GM11168 (cell line): ENCODE data around the gene DGKB.

ENCODE experiments used
- in situ Hi-C: fragments of 300-500 bp; cut with MboI; formaldehyde crosslinking; loops from one replicate; pipeline ENCODE4 v1.12.0; 2022; ENCODE audit warnings: low sequenced_read_pairs; ENCODE audit not compliant: unreplicated experiment

DGKB gene

DNA sequence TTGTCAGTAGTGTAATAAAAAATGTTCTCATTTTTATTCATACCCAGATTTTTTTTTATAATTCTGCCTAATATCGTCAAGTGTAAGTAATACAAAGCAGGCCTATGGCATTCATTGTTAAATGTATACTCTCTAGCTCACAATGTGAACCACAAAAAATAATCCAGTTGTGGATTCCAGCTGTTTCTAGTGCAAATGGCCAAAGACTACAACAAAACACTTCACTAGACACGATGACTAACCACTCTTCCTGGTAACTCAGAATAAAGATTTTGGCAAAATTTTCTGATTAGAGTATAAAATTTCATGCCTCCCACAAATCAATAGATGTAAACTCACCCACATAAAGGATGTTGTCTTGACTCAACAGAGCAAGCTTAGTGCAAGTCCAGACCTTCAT is 396.6 kb downstream of the DGKB start:
- in situ Hi-C loops: no loop called here

GRCh38 chr7:14504134-14504533 is 398.4 kb downstream of the DGKB start:
- in situ Hi-C loops: no loop called here

DNA sequence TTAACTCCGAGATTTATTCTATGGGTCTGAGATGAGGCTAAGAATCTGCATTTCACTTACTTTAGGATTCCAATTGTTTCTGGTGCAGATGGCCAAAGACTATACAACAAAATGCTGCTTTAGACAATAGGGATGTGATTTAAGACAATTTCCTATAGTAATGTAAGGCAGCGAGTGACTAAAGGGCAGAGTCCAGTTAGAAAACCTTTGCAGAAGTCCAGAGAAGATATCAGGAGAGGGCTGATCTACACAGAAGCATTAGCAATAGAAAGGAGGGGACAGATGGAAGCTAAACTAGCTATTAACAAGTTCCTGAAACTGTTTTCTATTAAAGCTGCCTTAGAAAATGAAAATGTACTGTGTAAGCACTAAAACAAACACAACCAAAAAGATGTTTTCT is 398.9 kb downstream of the DGKB start:
- in situ Hi-C loops: no loop called here

- in situ Hi-C loops: no loop called here
Measured at GRCh38 chr7:14501436-14501835, 401.1 kb downstream of the DGKB start.

GRCh38 chr7:14497390-14497789 is 405.2 kb downstream of the DGKB start:
- in situ Hi-C loops: no loop called here

DNA sequence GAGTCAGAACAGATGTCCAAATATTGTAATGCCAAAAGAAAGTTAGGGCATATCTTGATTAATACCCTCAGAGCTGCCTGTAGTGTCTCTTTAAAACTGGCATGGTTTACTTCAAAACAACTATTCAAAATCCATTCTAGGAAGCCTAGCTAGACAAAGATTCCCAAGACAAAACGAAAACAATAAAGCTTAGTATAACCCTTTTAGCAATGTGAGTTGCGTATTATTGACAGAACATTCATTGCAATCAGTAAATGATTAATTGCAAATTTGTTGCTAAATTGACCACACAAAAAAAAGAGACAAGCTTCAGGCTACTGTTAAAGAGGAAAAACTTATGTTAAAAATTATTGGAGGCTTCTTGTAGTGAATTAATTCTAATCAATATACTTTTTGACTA is 406.9 kb downstream of the DGKB start:
- in situ Hi-C loops: no loop called here

GRCh38 chr7:14487701-14488395 is 414.7 kb downstream of the DGKB start:
- in situ Hi-C loops: no loop called here

DNA sequence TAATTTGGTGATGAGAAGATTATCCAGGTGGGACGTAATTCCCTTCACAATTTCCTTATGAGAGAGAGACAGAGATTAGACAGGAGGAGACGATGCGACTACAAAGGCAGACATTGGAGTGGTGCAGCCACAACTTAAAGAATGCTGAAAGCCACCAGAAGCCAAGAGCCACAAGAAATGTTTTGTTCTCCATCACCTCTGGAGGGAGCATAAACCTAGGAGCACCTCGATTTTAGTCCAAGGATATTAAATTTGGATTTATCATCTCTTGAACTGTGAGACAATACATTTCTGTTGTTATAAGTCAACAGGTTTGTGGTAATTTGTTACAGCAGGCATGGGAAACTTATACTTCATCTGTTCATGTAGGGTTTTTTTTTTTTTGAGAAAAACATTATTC is 418.9 kb downstream of the DGKB start:
- in situ Hi-C loops: no loop called here

GRCh38 chr7:14480281-14480680 is 422.3 kb downstream of the DGKB start:
- in situ Hi-C loops: no loop called here

- in situ Hi-C loops: no loop called here
Measured at GRCh38 chr7:14478834-14479510, 423.6 kb downstream of the DGKB start.

DNA sequence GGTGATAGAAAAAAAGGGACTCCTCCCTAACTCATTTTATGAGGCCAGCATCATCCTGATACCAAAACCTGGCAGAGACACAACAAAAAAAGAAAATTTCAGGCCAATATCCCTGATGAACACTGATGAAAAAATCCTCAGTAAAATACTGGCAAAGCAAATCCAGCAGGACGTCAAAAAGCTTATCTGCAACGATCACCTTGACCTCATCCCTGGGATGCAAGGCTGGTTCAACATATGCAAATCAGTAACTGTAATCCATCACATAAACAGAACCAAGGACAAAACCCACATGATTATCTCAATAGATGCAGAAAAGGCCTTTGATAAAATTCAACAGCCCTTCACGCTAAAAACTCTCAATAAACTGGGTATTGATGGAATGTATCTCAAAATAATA is 440.8 kb downstream of the DGKB start:
- in situ Hi-C loops: loop anchor here (25.0 kb wide), 1 partner anchor 1149 kb away; no protein-coding TSS in a partner anchor

DNA sequence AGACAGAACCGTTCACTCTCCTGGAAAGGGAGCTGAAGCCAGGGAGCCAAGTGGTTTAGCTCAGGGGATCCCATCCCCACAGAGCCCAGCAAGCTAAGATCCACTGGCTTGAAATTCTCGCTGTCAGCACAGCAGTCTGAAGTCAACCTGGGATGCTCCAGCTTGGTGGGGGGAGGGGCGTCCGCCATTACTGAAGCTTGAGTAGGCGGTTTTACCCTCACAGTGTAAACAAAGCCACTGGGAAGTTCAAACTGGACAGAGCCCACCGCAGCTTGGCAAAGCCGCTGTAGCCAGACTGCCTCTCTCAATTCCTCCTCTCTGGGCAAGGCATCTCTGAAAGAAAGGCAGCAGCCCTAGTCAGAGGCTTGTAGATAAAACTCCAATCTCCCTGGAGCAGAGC is 443.7 kb downstream of the DGKB start:
- in situ Hi-C loops: loop anchor here (25.0 kb wide), 1 partner anchor 1147 kb away; no protein-coding TSS in a partner anchor

DNA sequence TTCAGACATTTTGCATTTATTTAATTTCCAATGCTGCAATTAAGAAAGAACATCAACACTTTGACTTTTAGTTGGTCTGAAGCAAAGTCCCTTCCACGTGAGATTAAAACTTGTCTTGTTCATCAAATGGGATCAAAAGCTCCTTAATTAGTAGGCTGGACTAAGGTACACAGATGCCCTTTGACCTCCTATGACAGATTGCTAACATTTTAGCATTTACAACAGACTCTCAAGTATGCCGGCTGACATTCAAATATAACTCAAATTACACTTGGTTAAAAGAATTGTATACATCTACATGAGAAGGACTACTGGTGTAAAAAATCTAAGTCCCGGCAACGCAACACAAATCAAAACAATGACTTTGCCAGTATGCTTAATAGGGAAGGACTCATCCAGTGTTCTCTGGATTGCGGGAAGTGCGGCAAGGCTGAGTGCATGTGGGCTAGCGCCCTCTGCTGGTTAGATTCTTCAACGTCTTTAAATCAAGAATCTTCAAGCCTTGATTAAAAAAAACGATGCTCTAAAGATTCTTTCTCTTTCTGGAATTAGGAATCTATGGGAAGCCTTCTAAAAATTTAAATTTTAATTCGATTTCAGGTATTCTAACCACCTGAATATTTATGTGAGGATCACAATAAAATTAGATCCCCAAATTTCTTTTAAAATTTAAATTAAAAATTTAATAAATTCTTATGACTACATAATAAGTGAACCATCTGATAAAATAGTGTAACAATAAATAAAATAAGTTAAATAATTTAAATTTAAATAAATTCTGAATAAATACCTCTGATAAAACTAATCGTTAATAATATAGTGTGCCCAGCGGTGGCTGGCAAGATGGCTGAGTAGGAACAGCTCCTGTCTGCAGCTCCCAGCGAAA is 444.7 kb downstream of the DGKB start:
- in situ Hi-C loops: loop anchor here (25.0 kb wide), 1 partner anchor 1146 kb away; no protein-coding TSS in a partner anchor

- in situ Hi-C loops: no loop called here
Measured at GRCh38 chr7:14449291-14449690, 453.3 kb downstream of the DGKB start.

- in situ Hi-C loops: no loop called here
Measured at GRCh38 chr7:14446829-14447228, 455.7 kb downstream of the DGKB start.

- in situ Hi-C loops: no loop called here
Measured at GRCh38 chr7:14446219-14446618, 456.3 kb downstream of the DGKB start.

DNA sequence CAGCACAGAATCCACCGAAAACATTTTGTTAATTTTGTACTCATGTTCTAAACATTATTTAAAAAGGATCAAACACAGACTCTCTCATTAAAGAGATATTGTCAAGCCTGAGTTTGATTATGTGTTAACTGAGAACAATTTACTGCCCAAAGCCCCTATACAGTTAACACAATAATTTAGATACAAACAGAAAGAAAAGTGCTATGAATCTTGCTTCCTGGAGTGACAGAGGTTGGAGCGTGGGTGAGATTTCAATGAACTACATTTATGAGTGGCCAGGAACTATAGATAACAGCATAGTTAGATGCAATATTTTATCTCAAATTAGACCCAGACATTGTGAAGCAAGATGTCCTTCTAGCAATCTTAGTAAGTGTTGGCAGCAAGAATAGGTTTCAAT is 464.2 kb downstream of the DGKB start:
- in situ Hi-C loops: no loop called here

GRCh38 chr7:14436878-14437277 is 465.7 kb downstream of the DGKB start:
- in situ Hi-C loops: no loop called here

DNA sequence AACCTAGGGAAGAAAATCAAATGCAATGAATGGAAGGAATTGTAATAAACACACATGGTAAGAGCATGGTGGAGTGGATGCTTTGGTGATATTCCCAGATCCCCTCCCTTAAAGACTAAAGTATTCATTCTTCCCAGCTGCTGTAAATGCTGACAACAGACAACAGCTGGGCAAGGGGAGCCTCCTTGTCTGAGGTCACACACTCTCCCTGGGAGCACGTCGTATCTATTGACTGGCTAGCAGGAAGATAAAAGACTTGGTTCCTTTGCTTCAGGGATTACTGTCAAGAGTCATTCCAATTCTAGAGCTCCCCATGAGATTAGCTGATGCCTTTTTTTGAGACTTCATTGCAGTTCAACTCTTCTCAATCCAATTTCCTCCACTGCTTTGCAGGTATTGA is 469.6 kb downstream of the DGKB start:
- in situ Hi-C loops: no loop called here

DNA sequence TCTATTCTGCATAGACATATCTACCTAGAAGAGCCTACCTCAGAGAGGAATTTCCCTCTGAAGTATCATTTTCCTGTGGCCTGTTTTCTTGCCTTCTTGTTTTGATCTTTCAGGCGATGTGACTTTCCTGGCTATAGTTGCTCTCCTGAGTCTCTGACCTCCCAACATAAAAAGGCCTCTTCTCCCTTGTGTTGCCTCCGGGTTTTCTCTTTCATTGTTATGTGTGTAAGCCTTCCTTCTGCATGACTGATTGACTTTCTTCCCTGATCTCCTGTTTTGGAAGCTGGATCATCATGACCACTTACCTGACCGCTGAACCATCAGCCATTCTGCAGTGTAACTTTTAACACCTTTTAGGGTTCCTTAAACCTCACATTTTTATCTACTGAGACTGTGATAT is 471.6 kb downstream of the DGKB start:
- in situ Hi-C loops: no loop called here

- in situ Hi-C loops: no loop called here
Measured at GRCh38 chr7:14425559-14425958, 477.0 kb downstream of the DGKB start.
